Neural cell (in vitro differentiated cells): ENCODE data around the gene CNTNAP2.

Experiments
- CTCF ChIP-seq: fragments of 450-650 bp; IDR thresholded peaks from 2 replicates; pipeline ENCODE4 v1.5.1; 2014; ENCODE audit warnings: antibody characterized with exemption, mild to moderate bottlenecking, moderate library complexity; ENCODE audit not compliant: poor library complexity, severe bottlenecking
- REST ChIP-seq: IDR thresholded peaks from 2 replicates; pipeline ENCODE4 v1.6.1; 2012; ENCODE audit warnings: borderline replicate concordance

- TF ChIP-seq CTCF (no peak), REST (no peak)
Observed at GRCh38 chr7:148135116-148135515, 2018.5 kb downstream of the CNTNAP2 start.
